H1 (cell line): Measurements from ENCODE around the gene SMIM35. TPM values are rescaled to one million over a fixed set of nuclear protein-coding genes. Genes with fewer than 3 reads are reported as not detected.

Experiments
- CTCF ChIA-PET: fragments of 300-600 bp; sonication (Branson Sonifier 250); formaldehyde crosslinking; loops from one replicate; lab custom pipeline; 2021; ENCODE audit not compliant: partially characterized antibody; lab: Charles Lee
- POLR2A ChIA-PET: fragments of 300-600 bp; sonication (Branson Sonifier 250); formaldehyde crosslinking; loops from one replicate; lab custom pipeline; 2021; ENCODE audit warnings: inconsistent platforms; ENCODE audit not compliant: partially characterized antibody; lab: Charles Lee
- DNase-seq, 2 experiments: peaks; one replicate each; pipeline versions ENCODE4 v3.0.0 to v3.0.0-alpha.2; 2010 to 2022; ENCODE audit warnings: low spot score in 2 of 2, low read depth in 1 of 2, mixed read lengths in 1 of 2
- FAIRE-seq: peaks from 2 replicates; lab custom pipeline; 2011; peaks lifted over from hg19 to GRCh38; lab: Jason Lieb, UNC
- H2AFZ ChIP-seq: 2 replicates; pipeline ENCODE4 v1.8.1; 2012; ENCODE audit warnings: low read length, inconsistent platforms
- H2AK5ac ChIP-seq: 2 replicates; pipeline ENCODE4 v1.6.1; 2013; ENCODE audit warnings: low read depth, low read length
- H2BK120ac ChIP-seq: replicated peaks from 2 replicates; pipeline ENCODE3; 2013; ENCODE audit warnings: low read depth, low read length, inconsistent platforms
- H2BK12ac ChIP-seq: 2 replicates; pipeline ENCODE4 v1.6.1; 2013; ENCODE audit warnings: low read depth, low read length
- H2BK15ac ChIP-seq: 2 replicates; pipeline ENCODE4 v1.6.1; 2013; ENCODE audit warnings: low read length
- H2BK20ac ChIP-seq: 2 replicates; pipeline ENCODE4 v1.6.1; 2013; ENCODE audit warnings: low read length
- H2BK5ac ChIP-seq: 2 replicates; pipeline ENCODE4 v1.6.1; 2013; ENCODE audit warnings: low read depth, low read length
- H3K14ac ChIP-seq: 2 replicates; pipeline ENCODE4 v1.6.1; 2013; ENCODE audit warnings: inconsistent platforms; ENCODE audit not compliant: insufficient read length
- H3K18ac ChIP-seq: 2 replicates; pipeline ENCODE4 v1.6.1; 2013; ENCODE audit warnings: low read length; ENCODE audit errors: extremely low read depth
- H3K23ac ChIP-seq: 2 replicates; pipeline ENCODE4 v1.6.1; 2013; ENCODE audit warnings: inconsistent platforms; ENCODE audit not compliant: insufficient read length
- H3K23me2 ChIP-seq: 2 replicates; pipeline ENCODE4 v1.6.1; 2013; ENCODE audit warnings: low read depth, low read length
- H3K27ac ChIP-seq: 2 replicates; pipeline ENCODE4 v1.6.1; 2011; ENCODE audit warnings: low read depth, low read length, inconsistent platforms
- H3K27me3 ChIP-seq, 4 experiments: replicated peaks in 1 of 4; 1 replicate in 1 of 4; 2 replicates in 3 of 4; pipeline versions ENCODE4 v1.6.1 to v1.8.1; 2011 to 2013; ENCODE audit warnings: low read length in 3 of 4, mild to moderate bottlenecking in 3 of 4, inconsistent platforms in 2 of 4, mixed read lengths in 2 of 4, moderate library complexity in 1 of 4; ENCODE audit not compliant: control insufficient read depth in 3 of 4, insufficient read depth in 3 of 4; ENCODE audit errors: extremely low read depth in 1 of 4
- H3K36me3 ChIP-seq, 4 experiments: 2 replicates each; pipeline versions ENCODE4 v1.6.1 to v1.8.1; 2011 to 2013; ENCODE audit warnings: mild to moderate bottlenecking in 4 of 4, low read length in 3 of 4, moderate library complexity in 2 of 4, control low read depth in 1 of 4, inconsistent platforms in 1 of 4; ENCODE audit not compliant: insufficient read depth in 4 of 4, control insufficient read depth in 2 of 4
- H3K4ac ChIP-seq: replicated peaks from 2 replicates; pipeline ENCODE3; 2013; ENCODE audit warnings: low read length, low read depth, mixed read lengths, inconsistent platforms; ENCODE audit not compliant: insufficient read length
- H3K4me1 ChIP-seq, 4 experiments: replicated peaks in 1 of 4; 1 replicate in 1 of 4; 2 replicates in 3 of 4; pipeline versions ENCODE4 v1.6.1 to v1.8.1; 2011 to 2013; ENCODE audit warnings: low read length in 3 of 4, inconsistent platforms in 2 of 4, mixed read lengths in 1 of 4; ENCODE audit not compliant: insufficient read depth in 4 of 4, control insufficient read depth in 3 of 4
- H3K4me2 ChIP-seq, 2 experiments: 2 replicates each; pipeline versions ENCODE4 v1.6.1 to v1.8.1; 2011 to 2013; ENCODE audit warnings: low read depth in 2 of 2, low read length in 2 of 2, control low read depth in 1 of 2, inconsistent platforms in 1 of 2, mild to moderate bottlenecking in 1 of 2; ENCODE audit not compliant: insufficient read depth in 1 of 2
- H3K4me3 ChIP-seq, 4 experiments: fragments of 200-600, 300-600 bp in 1 of 4; sonication (generic), shearing (Covaris generic), sonication (Bioruptor Twin) in 1 of 4; 2 replicates each; pipeline versions ENCODE4 v1.5.1 to v1.8.1; 2011 to 2016; ENCODE audit warnings: low read length in 4 of 4, low read depth in 3 of 4, control low read depth in 2 of 4, inconsistent platforms in 2 of 4, mild to moderate bottlenecking in 2 of 4, mixed read lengths in 1 of 4, moderate library complexity in 1 of 4; ENCODE audit not compliant: insufficient read depth in 2 of 4; ENCODE audit errors: extremely low read depth in 1 of 4
- H3K56ac ChIP-seq: replicated peaks from 2 replicates; pipeline ENCODE3; 2013; ENCODE audit warnings: low read depth, mild to moderate bottlenecking, mixed read lengths, low read length, inconsistent platforms; ENCODE audit not compliant: insufficient read length
- H3K79me1 ChIP-seq: 2 replicates; pipeline ENCODE4 v1.6.1; 2013; ENCODE audit warnings: low read depth, low read length, control low read depth
- H3K79me2 ChIP-seq, 2 experiments: 2 replicates each; pipeline versions ENCODE4 v1.6.1 to v1.8.1; 2012 to 2013; ENCODE audit warnings: low read length in 2 of 2, mild to moderate bottlenecking in 2 of 2, inconsistent platforms in 1 of 2; ENCODE audit not compliant: insufficient read depth in 2 of 2, control insufficient read depth in 1 of 2
- H3K9ac ChIP-seq, 4 experiments: replicated peaks in 1 of 4; 1 replicate in 1 of 4; 2 replicates in 3 of 4; pipeline versions ENCODE4 v1.6.1 to v1.8.1; 2011 to 2013; ENCODE audit warnings: low read depth in 3 of 4, low read length in 3 of 4, control low read depth in 2 of 4, mild to moderate bottlenecking in 2 of 4, moderate library complexity in 2 of 4, inconsistent platforms in 1 of 4; ENCODE audit errors: extremely low read depth in 1 of 4
- H3K9me3 ChIP-seq, 2 experiments: 2 replicates each; pipeline versions ENCODE4 v1.6.1 to v1.8.1; 2012 to 2013; ENCODE audit warnings: mild to moderate bottlenecking in 2 of 2, moderate library complexity in 2 of 2, control low read depth in 1 of 2, inconsistent platforms in 1 of 2, low read depth in 1 of 2, low read length in 1 of 2, mixed read lengths in 1 of 2; ENCODE audit not compliant: insufficient read depth in 2 of 2
- H4K20me1 ChIP-seq, 2 experiments: replicated peaks in 1 of 2; 2 replicates each; pipeline versions ENCODE3 to v1.8.1; 2011 to 2013; ENCODE audit warnings: inconsistent platforms in 2 of 2, low read length in 2 of 2, mild to moderate bottlenecking in 1 of 2; ENCODE audit not compliant: insufficient read depth in 2 of 2, control insufficient read depth in 1 of 2
- H4K5ac ChIP-seq: 2 replicates; pipeline ENCODE4 v1.6.1; 2013; ENCODE audit warnings: low read length, low read depth, mixed read lengths, inconsistent platforms; ENCODE audit not compliant: insufficient read length
- H4K8ac ChIP-seq: 2 replicates; pipeline ENCODE4 v1.8.0; 2013; ENCODE audit warnings: mild to moderate bottlenecking, moderate library complexity, low read length, inconsistent platforms; ENCODE audit not compliant: insufficient read depth; ENCODE audit errors: extremely low read depth
- H4K91ac ChIP-seq: replicated peaks from 2 replicates; pipeline ENCODE3; 2013; ENCODE audit warnings: low read length, mixed read lengths, inconsistent platforms; ENCODE audit not compliant: insufficient read length
- FOSL1 ChIP-seq: IDR thresholded peaks from 2 replicates; pipeline ENCODE4 v1.6.1; 2011; ENCODE audit warnings: mild to moderate bottlenecking, low read depth, low read length, moderate library complexity; ENCODE audit not compliant: insufficient read depth
- RNF2 ChIP-seq: fragments of 200-900, 300-1000 bp; sonication (generic); IDR thresholded peaks from 2 replicates; pipeline ENCODE4 v1.7.1; 2016; ENCODE audit warnings: borderline replicate concordance, low read depth, mild to moderate bottlenecking, antibody characterized with exemption, low read length; ENCODE audit not compliant: poor library complexity, severe bottlenecking; ENCODE audit errors: missing control alignments
- RXRA ChIP-seq: IDR thresholded peaks from 2 replicates; pipeline ENCODE4 v1.6.1; 2011; ENCODE audit warnings: low read depth, mild to moderate bottlenecking, low read length, moderate library complexity; ENCODE audit not compliant: insufficient read depth
- SP1 ChIP-seq: IDR thresholded peaks from 2 replicates; pipeline ENCODE4 v1.6.1; 2011; ENCODE audit warnings: low read depth, low read length
- TBP ChIP-seq: IDR thresholded peaks from 2 replicates; pipeline ENCODE4 v1.6.1; 2011; ENCODE audit warnings: low read depth, low read length, improper control_type of control experiment
- WGBS, 2 experiments: shearing (Covaris generic) in 1 of 2; methylation state at CpG; one replicate each; pipeline versions ENCODE4 v1.1.6 to v1.1.7; 2013 to 2015; ENCODE audit warnings: low lambda C conversion rate in 2 of 2, mixed read lengths in 2 of 2, inconsistent platforms in 1 of 2, low coverage in 1 of 2, missing lambda C conversion rate in 1 of 2; ENCODE audit not compliant: insufficient replicate concordance in 2 of 2, insufficient coverage in 1 of 2, insufficient read length in 1 of 2; ENCODE audit errors: extremely low coverage in 1 of 2, missing lambda C conversion rate in 1 of 2; 5-methylcytosine and 5-hydroxymethylcytosine counted together
- polyA plus RNA-seq, 7 experiments: library from polyadenylated mRNA; depleted of rRNA in 3 of 7; stranded (reverse) in 5 of 7; unstranded in 2 of 7; fragments of >200 nt in 5 of 7; fragments of 200-250 nt in 2 of 7; gene quantifications; 1 replicate in 5 of 7; 2 replicates in 1 of 7; 4 replicates in 1 of 7; pipeline versions ENCODE4 v1.2.1 to v1.2.3, GENCODE V29; 2011 to 2013; ENCODE audit warnings: missing spikeins in 2 of 7, mixed read lengths in 2 of 7
- total RNA-seq: library from RNA; stranded (reverse); fragmentation: NEBNext Ultra II Directional; extraction: Animal tissue kit (Norgen Biotek cat#: 25700); gene quantifications from 2 replicates; pipeline ENCODE4 v1.2.1, GENCODE V29; 2021

SMIM35 gene
- total and polyA plus RNA-seq, 2 of the 8 experiments (the other 6 are each of a cell fraction or from before 2014, with no cell fraction given), result not detected

DNA sequence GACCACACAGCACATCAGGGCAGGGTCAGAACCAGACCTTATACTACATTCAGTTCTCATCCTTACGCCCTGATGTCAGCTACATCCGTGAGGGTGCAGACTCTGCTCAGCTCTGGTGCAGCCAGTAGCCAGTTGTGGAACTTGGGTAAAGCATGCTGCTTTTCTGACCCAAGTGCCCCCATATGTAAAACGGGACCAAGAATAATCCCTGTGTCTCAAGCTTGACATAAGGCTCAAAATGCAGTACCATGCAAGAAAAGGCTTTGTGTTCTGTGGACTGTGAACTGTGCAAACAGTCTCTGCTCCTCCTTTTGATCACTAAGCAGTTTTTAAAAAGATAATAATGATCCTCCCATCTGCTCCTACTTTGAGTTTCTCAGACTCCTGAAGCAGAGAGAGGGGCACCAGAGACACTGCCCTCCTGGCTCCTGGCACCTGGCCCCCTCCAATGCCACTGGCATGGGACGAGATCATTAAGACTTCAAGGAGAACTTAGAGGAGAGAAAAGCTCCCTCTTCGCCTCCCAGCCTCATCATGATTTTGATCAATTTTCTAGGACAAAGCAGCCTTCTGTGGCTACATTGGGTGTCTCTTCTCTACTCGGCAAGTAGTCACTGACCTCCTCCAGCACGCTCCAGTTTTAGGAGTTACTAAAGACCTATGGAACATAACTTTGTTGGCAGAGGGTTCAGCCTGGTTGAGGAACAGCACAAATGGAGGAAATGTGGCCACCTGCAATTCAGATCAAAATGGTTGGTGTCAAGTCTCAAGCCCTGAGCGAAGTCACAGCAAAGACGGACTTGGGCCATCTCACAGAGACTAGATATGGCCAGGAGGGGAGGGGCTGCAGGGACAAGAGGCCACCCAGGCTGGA is 76.7 kb downstream of the SMIM35 start:
- no peaks in the 10 kb centered on the region for H3K36me3 ChIP-seq
- TF ChIP-seq RNF2 (no peak), FOSL1 (no peak), SP1 (no peak), TBP (no peak), RXRA (no peak)
- H3K23me2 ChIP-seq, result no peaks in the 10 kb centered on the region; the same call in 1 of the 2 replicates
- no peaks in the 10 kb centered on the region for H3K79me1 ChIP-seq
- ChIA-PET POLR2A (interaction anchor here (0.6 kb wide), 1 partner anchor 15 kb away, joined by 3 read pairs; no protein-coding TSS in a partner anchor), CTCF (interaction anchor here (1.4 to 2.1 kb wide), 2 partner anchors 10 to 13 kb away, joined by 4 to 5 read pairs; no protein-coding TSS in a partner anchor)
- no peak overlapping the region for H3K27ac ChIP-seq
- H3K27me3 ChIP-seq, result no peaks in the 10 kb centered on the region
- H4K8ac ChIP-seq, result peak overlapping the region; percentile 31
- H2BK5ac ChIP-seq, result no peak overlapping the region
- H2BK20ac ChIP-seq, result no peak overlapping the region
- H2AK5ac ChIP-seq, result no peak overlapping the region
- H3K23ac ChIP-seq, result no peak overlapping the region
- DNase-seq (peak in 1 of 2 experiments; percentile 22), FAIRE-seq (no peak)
- no peak overlapping the region for H3K4me2 ChIP-seq
- H3K14ac ChIP-seq, result no peak overlapping the region
- H3K18ac ChIP-seq, result no peak overlapping the region
- no peak overlapping the region for H4K5ac ChIP-seq
- H3K4ac ChIP-seq, result no peak overlapping the region
- no peaks in the 10 kb centered on the region for H4K20me1 ChIP-seq
- WGBS, 2 experiments, result 85% methylated on average over 9 of the region's 9 CpGs; no CpG with 5 or more reads in 1 of the 2 experiments
- H2BK12ac ChIP-seq, result no peak overlapping the region
- H4K91ac ChIP-seq, result no peak overlapping the region
- no peak overlapping the region for H2BK15ac ChIP-seq
- no peak overlapping the region for H2BK120ac ChIP-seq
- no peak overlapping the region for H3K56ac ChIP-seq
- H3K4me3 ChIP-seq, result no peak overlapping the region
- H3K4me1 ChIP-seq, result no peaks in the 10 kb centered on the region
- H2AFZ ChIP-seq, result no peak overlapping the region
- H3K9ac ChIP-seq, result no peak overlapping the region
- no peaks in the 10 kb centered on the region; a peak in 1 of 4 replicates for H3K79me2 ChIP-seq
- no peaks in the 10 kb centered on the region for H3K9me3 ChIP-seq
